ENCODE data around the gene SH3RF3. TPM values are rescaled to one million over a fixed set of nuclear protein-coding genes. Genes with fewer than 3 reads are reported as not detected.
A peak's percentile ranks its signal among the peaks of the same experiment; 100 is the strongest.

The SH3RF3 gene
- polyA plus RNA-seq, 3 donors from 2014 or later, result not detected

GRCh38 chr2:109297566-109298490 is 168.8 kb downstream of the SH3RF3 start:
- Mint-ChIP-seq H3K4me3 (peak overlapping the region in 1 of 5 donors; percentile 3), H3K4me1 (no peaks in the 10 kb centered on the region), H3K36me3 (no peaks in the 10 kb centered on the region), H3K27me3 (ENCODE audit: low read depth in 3 of 3) (peaks cover 2 to 7% (median 3%) of the 10 kb centered on the region in 3 donors), H3K27ac (no peak overlapping the region), H3K9me3 (no peaks in the 10 kb centered on the region)
- no peak for DNase-seq

- Mint-ChIP-seq H3K4me3 (no peak overlapping the region), H3K27ac (no peak overlapping the region), H3K4me1 (no peaks in the 10 kb centered on the region), H3K9me3 (no peaks in the 10 kb centered on the region), H3K27me3 (ENCODE audit: low read depth in 3 of 3) (peaks cover 4 to 5% (median 4%) of the 10 kb centered on the region in 3 donors), H3K36me3 (no peaks in the 10 kb centered on the region)
- no peak for DNase-seq
Observed at GRCh38 chr2:109298851-109299250, 169.8 kb downstream of the SH3RF3 start.

GRCh38 chr2:109299536-109299935 is 170.5 kb downstream of the SH3RF3 start:
- H3K9me3 Mint-ChIP-seq, result no peaks in the 10 kb centered on the region
- no peaks in the 10 kb centered on the region for H3K4me1 Mint-ChIP-seq
- no peaks in the 10 kb centered on the region for H3K36me3 Mint-ChIP-seq
- no peak overlapping the region for H3K27ac Mint-ChIP-seq
- DNase-seq, result no peak
- peaks cover 2 to 6% (median 4%) of the 10 kb centered on the region in 3 donors for H3K27me3 Mint-ChIP-seq (ENCODE audit: low read depth in 3 of 3)
- H3K4me3 Mint-ChIP-seq, result no peak overlapping the region

- H3K4me3 Mint-ChIP-seq, result no peak overlapping the region
- H3K9me3 Mint-ChIP-seq, result no peaks in the 10 kb centered on the region
- H3K36me3 Mint-ChIP-seq, result no peaks in the 10 kb centered on the region
- no peaks in the 10 kb centered on the region for H3K4me1 Mint-ChIP-seq
- no peak for DNase-seq
- peaks cover 2 to 8% (median 4%) of the 10 kb centered on the region in 3 donors for H3K27me3 Mint-ChIP-seq (ENCODE audit: low read depth in 3 of 3)
- no peak overlapping the region for H3K27ac Mint-ChIP-seq
Observed at GRCh38 chr2:109300582-109300981, 171.6 kb downstream of the SH3RF3 start.

GRCh38 chr2:109301746-109302145 is 172.7 kb downstream of the SH3RF3 start:
- no peaks in the 10 kb centered on the region for H3K4me1 Mint-ChIP-seq
- H3K36me3 Mint-ChIP-seq, result no peaks in the 10 kb centered on the region
- peaks cover 4 to 9% (median 4%) of the 10 kb centered on the region in 3 donors for H3K27me3 Mint-ChIP-seq (ENCODE audit: low read depth in 3 of 3)
- no peaks in the 10 kb centered on the region for H3K9me3 Mint-ChIP-seq
- DNase-seq, result no peak
- H3K27ac Mint-ChIP-seq, result no peak overlapping the region
- H3K4me3 Mint-ChIP-seq, result no peak overlapping the region

- no peaks in the 10 kb centered on the region for H3K9me3 Mint-ChIP-seq
- H3K27ac Mint-ChIP-seq, result no peak overlapping the region
- DNase-seq, result no peak
- H3K4me3 Mint-ChIP-seq, result no peak overlapping the region
- H3K36me3 Mint-ChIP-seq, result no peaks in the 10 kb centered on the region
- H3K27me3 Mint-ChIP-seq (ENCODE audit: low read depth in 3 of 3), result peaks cover 4 to 11% (median 4%) of the 10 kb centered on the region in 3 donors
- no peaks in the 10 kb centered on the region for H3K4me1 Mint-ChIP-seq
Observed at GRCh38 chr2:109302319-109302718, 173.3 kb downstream of the SH3RF3 start.

- DNase-seq, result no peak
- no peaks in the 10 kb centered on the region for H3K36me3 Mint-ChIP-seq
- H3K9me3 Mint-ChIP-seq, result peaks cover 0 to 2% (median 0%) of the 10 kb centered on the region in 6 donors
- no peaks in the 10 kb centered on the region for H3K4me1 Mint-ChIP-seq
- peaks cover 2 to 11% (median 4%) of the 10 kb centered on the region in 3 donors for H3K27me3 Mint-ChIP-seq (ENCODE audit: low read depth in 3 of 3)
- no peak overlapping the region for H3K27ac Mint-ChIP-seq
- no peak overlapping the region for H3K4me3 Mint-ChIP-seq
Observed at GRCh38 chr2:109304242-109304641, 175.2 kb downstream of the SH3RF3 start.

GRCh38 chr2:109304731-109305470 is 175.9 kb downstream of the SH3RF3 start:
- DNase-seq, result no peak
- Mint-ChIP-seq H3K36me3 (no peaks in the 10 kb centered on the region), H3K4me1 (no peaks in the 10 kb centered on the region), H3K27me3 (ENCODE audit: low read depth in 3 of 3) (peaks cover 2 to 11% (median 2%) of the 10 kb centered on the region in 3 donors), H3K4me3 (no peak overlapping the region), H3K27ac (no peak overlapping the region), H3K9me3 (peaks cover 0 to 2% (median 0%) of the 10 kb centered on the region in 6 donors)

GRCh38 chr2:109305490-109306167 is 176.6 kb downstream of the SH3RF3 start:
- Mint-ChIP-seq H3K36me3 (no peaks in the 10 kb centered on the region), H3K27ac (no peak overlapping the region), H3K4me3 (no peak overlapping the region), H3K9me3 (peaks cover 0 to 2% (median 0%) of the 10 kb centered on the region in 6 donors), H3K27me3 (ENCODE audit: low read depth in 3 of 3) (peaks cover 2 to 11% (median 2%) of the 10 kb centered on the region in 3 donors), H3K4me1 (no peaks in the 10 kb centered on the region)
- DNase-seq, result no peak

- peaks cover 2 to 11% (median 2%) of the 10 kb centered on the region in 3 donors for H3K27me3 Mint-ChIP-seq (ENCODE audit: low read depth in 3 of 3)
- peaks cover 0 to 2% (median 0%) of the 10 kb centered on the region in 6 donors for H3K9me3 Mint-ChIP-seq
- H3K36me3 Mint-ChIP-seq, result no peaks in the 10 kb centered on the region
- no peak overlapping the region for H3K4me3 Mint-ChIP-seq
- no peaks in the 10 kb centered on the region for H3K4me1 Mint-ChIP-seq
- DNase-seq, result no peak
- H3K27ac Mint-ChIP-seq, result no peak overlapping the region
Observed at GRCh38 chr2:109306190-109306589, 177.2 kb downstream of the SH3RF3 start.

- H3K36me3 Mint-ChIP-seq, result peaks cover 0 to 4% (median 0%) of the 10 kb centered on the region in 3 donors
- no peak for DNase-seq
- peaks cover 0 to 2% (median 0%) of the 10 kb centered on the region in 6 donors for H3K9me3 Mint-ChIP-seq
- no peak overlapping the region for H3K4me3 Mint-ChIP-seq
- H3K27ac Mint-ChIP-seq, result no peak overlapping the region
- H3K4me1 Mint-ChIP-seq, result no peaks in the 10 kb centered on the region
- H3K27me3 Mint-ChIP-seq (ENCODE audit: low read depth in 3 of 3), result peaks cover 1 to 4% (median 4%) of the 10 kb centered on the region in 3 donors
Observed at GRCh38 chr2:109311771-109312170, 182.8 kb downstream of the SH3RF3 start.

GRCh38 chr2:109312902-109313301 is 183.9 kb downstream of the SH3RF3 start:
- DNase-seq, result no peak
- H3K27ac Mint-ChIP-seq, result no peak overlapping the region
- H3K27me3 Mint-ChIP-seq (ENCODE audit: low read depth in 3 of 3), result peaks cover 0 to 5% (median 4%) of the 10 kb centered on the region in 3 donors
- peaks cover 0 to 4% (median 0%) of the 10 kb centered on the region in 3 donors for H3K36me3 Mint-ChIP-seq
- H3K9me3 Mint-ChIP-seq, result peaks cover 0 to 2% (median 0%) of the 10 kb centered on the region in 6 donors
- no peaks in the 10 kb centered on the region for H3K4me1 Mint-ChIP-seq
- no peak overlapping the region for H3K4me3 Mint-ChIP-seq

- Mint-ChIP-seq H3K36me3 (peaks cover 0 to 4% (median 0%) of the 10 kb centered on the region in 3 donors), H3K4me1 (no peaks in the 10 kb centered on the region), H3K27me3 (ENCODE audit: low read depth in 3 of 3) (peaks cover 3 to 5% (median 4%) of the 10 kb centered on the region in 3 donors), H3K9me3 (peaks cover 0 to 2% (median 0%) of the 10 kb centered on the region in 6 donors), H3K4me3 (no peak overlapping the region), H3K27ac (no peak overlapping the region)
- DNase-seq, result no peak
Observed at GRCh38 chr2:109313343-109313742, 184.3 kb downstream of the SH3RF3 start.
